Measurements from ENCODE around the gene HNRNPC.

DNA sequence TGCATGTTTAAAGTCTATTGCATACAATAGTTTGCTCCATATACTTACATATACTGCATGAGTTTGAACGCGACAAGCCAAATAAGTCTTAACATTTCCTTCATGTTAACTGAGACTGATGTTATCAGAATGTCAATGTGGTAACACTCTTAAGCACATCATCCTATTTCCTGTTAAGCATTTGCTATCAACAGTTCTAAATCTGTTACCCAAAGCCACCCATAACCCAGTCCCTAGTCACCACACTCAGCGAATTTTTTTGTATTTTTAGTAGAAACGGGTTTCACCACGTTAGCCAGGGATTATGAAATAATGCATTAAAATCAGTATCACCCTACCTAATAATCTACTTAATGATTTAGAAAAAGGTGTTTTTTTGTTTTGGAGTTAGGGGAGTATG lies 39.4 kb downstream of the HNRNPC start:
- TF ChIP-seq, protein P1, sequence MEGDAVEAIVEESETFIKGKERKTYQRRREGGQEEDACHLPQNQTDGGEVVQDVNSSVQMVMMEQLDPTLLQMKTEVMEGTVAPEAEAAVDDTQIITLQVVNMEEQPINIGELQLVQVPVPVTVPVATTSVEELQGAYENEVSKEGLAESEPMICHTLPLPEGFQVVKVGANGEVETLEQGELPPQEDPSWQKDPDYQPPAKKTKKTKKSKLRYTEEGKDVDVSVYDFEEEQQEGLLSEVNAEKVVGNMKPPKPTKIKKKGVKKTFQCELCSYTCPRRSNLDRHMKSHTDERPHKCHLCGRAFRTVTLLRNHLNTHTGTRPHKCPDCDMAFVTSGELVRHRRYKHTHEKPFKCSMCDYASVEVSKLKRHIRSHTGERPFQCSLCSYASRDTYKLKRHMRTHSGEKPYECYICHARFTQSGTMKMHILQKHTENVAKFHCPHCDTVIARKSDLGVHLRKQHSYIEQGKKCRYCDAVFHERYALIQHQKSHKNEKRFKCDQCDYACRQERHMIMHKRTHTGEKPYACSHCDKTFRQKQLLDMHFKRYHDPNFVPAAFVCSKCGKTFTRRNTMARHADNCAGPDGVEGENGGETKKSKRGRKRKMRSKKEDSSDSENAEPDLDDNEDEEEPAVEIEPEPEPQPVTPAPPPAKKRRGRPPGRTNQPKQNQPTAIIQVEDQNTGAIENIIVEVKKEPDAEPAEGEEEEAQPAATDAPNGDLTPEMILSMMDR (IDR thresholded peaks at IDR 0.05; ENCODE audit: poor library complexity) = no peak
- TF ChIP-seq EZH2 (IDR thresholded peaks at IDR 0.05; ENCODE audit: borderline replicate concordance) (no peak), EZH2phosphoT487 (IDR thresholded peaks at IDR 0.05; ENCODE audit: low read depth, severe bottlenecking, unreplicated experiment) (no peak)
